ENCODE results near the gene OR10G3.

The OR10G3 gene

GRCh38 chr14:21535545-21536417, 44.1 kb downstream of the OR10G3 start:
- no peak for DNase-seq

- DNase-seq, result no peak
Measured at GRCh38 chr14:21534576-21534975, 45.3 kb downstream of the OR10G3 start.

- no peak for DNase-seq
Measured at GRCh38 chr14:21533294-21533693, 46.6 kb downstream of the OR10G3 start.

- no peak for DNase-seq
Measured at GRCh38 chr14:21529515-21529914, 50.4 kb downstream of the OR10G3 start.

- DNase-seq, result no peak
Measured at GRCh38 chr14:21528381-21529348, 51.2 kb downstream of the OR10G3 start.

- DNase-seq, result no peak
Measured at GRCh38 chr14:21527318-21527679, 52.6 kb downstream of the OR10G3 start.

GRCh38 chr14:21526672-21527317, 53.1 kb downstream of the OR10G3 start:
- DNase-seq, result no peak

DNA sequence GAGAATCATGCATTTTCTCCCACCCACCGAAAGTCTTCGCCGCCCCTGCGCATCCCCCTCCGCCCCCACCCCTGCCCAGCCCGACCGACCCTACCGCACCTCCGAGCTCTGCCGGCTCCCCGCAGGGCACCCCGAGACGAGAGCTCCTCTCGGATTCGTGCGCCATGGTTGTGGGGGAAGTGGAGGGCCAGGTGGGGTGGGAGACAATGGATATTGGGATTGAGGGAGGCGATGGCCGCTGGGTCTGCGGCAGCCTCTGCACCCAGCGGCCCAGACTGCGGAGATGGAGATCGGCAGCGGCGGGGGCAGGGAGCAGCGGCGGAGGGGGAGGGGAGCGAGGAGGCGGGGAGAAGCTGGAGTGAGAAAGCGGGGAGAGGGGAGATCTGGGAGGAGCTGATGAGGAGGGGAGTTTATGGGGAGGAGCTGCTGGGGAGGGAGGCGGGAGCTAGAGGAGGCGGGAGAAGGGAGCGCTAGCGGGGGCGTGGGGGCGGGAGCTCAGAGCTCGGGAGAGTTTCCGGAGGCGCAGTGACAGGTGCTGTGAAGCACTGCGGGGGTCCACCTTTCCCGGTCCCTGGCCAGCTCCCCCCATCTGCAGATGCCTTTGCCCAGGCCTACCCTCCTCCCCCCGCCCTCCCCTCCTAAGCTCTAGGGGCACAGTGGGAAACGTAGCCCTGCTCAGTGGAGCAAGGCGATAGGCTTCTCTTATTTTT, 53.8 kb downstream of the OR10G3 start, which contains the start of gene SALL2:
Gene SALL2 (minus strand): TSS at position 385 of the 710 bp plus-strand sequence. CDS start 219 bp downstream, at position 166.
- DNase-seq, result peak in 1 of 2 donors; percentile 12

- DNase-seq, result no peak
Measured at GRCh38 chr14:21525571-21525961, 54.3 kb downstream of the OR10G3 start.

DNA sequence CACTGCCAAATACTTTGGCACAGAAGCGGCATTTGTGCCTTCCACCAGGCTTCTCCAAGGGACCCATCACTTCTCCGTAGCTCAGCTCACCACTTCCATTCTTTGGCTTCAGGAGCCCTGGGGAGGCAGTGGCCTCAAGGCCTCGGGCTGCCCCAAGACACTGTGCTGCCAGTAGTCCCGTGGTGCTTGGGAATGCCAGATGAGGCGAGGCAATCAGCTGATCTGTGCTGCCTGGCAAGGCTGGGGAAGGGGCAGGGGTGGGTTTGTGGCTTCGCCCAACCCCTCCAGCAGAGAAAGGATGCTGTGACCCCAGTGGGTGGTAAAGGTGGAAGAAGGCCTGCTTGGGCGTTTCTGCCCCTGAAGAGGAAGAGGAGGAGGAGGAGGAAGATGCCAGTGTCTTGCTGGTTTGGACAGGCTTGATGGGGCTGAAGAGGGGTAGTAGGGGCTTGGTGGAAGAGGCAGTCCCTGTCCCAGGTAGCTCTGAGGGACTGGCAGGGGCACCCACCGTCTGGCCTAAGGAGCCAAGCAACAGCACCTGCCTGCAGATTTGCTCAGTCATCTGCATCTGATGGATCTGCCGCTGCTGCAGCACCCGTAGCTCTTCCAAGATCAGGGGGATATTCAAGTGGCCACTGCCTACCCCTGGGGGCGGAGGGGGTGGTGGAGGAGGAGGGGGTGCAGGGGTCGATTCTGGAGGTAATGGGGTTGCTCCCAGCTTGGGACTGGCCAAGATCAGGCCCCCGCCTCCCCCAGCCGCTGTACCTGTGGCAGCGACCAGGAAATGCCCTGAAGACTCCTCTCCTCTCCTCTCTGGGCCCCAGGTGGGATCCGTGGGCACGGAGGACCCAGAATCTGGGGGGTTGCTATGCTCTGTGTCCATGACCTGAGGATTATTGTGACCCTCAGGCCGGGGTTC, 55.0 kb downstream of the OR10G3 start:
- no peak for DNase-seq

DNA sequence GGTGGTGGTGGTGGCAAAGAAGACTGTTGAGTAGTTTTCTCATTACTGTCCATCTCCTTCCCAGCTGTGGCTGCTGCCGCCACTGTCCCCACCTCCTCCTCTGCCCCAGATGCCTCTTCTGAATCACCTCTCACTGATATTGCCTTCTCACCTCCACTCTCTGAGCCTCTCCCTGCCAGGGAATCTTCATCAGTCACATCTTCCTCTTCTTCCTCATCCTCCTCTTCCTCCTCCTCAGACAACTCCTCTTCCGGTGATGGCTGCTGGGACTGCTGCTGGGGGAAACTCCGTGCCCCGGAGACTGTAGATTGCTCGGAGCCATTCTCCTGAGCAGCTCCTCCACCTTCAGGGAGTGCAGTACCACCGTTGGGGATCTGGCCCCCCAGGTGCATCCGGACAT, 56.7 kb downstream of the OR10G3 start:
- no peak for DNase-seq

GRCh38 chr14:21521501-21521900, 58.4 kb downstream of the OR10G3 start:
- no peak for DNase-seq

GRCh38 chr14:21520767-21521166, 59.1 kb downstream of the OR10G3 start:
- DNase-seq, result no peak

GRCh38 chr14:21518725-21519124, 61.2 kb downstream of the OR10G3 start:
- DNase-seq, result no peak
